ENCODE results near the gene GTPBP3.
"Not testable (repeated sequence)": the region's sequence is repeated elsewhere in the genome, so short reads cannot be mapped to it uniquely, and the experiment has no call there.

GTPBP3 gene

GRCh38 chr19:17357078-17357666 is 19.8 kb downstream of the GTPBP3 start:
- H3K27me3 ChIP-seq (replicated peaks; ENCODE audit: control insufficient read depth, insufficient read depth, low read length): peaks cover 27% of the 10 kb centered on the region
- no peak overlapping the region for H3K4me3 ChIP-seq (ENCODE audit: low read length)
- peaks cover 2% of the 10 kb centered on the region for H3K4me1 ChIP-seq (ENCODE audit: control insufficient read depth, insufficient read depth, low read length)
- no peak for DNase-seq (ENCODE audit: low read depth)
- H3K36me3 ChIP-seq (ENCODE audit: control insufficient read depth, insufficient read depth, low read length, severe bottlenecking): no peaks in the 10 kb centered on the region
- no peaks in the 10 kb centered on the region for H3K9me3 ChIP-seq (ENCODE audit: control insufficient read depth, low read length)
- no peak overlapping the region for H3K9ac ChIP-seq (ENCODE audit: low read length)

- peaks cover 24% of the 10 kb centered on the region for H3K27me3 ChIP-seq (replicated peaks; ENCODE audit: control insufficient read depth, insufficient read depth, low read length)
These were observed 20.4 kb downstream of the GTPBP3 start for GRCh38 chr19:17357724-17358123.

GRCh38 chr19:17358395-17358794 is 21.0 kb downstream of the GTPBP3 start:
- DNase-seq (ENCODE audit: low read depth): no peak
- no peaks in the 10 kb centered on the region for H3K36me3 ChIP-seq (ENCODE audit: control insufficient read depth, insufficient read depth, low read length, severe bottlenecking)

More at GRCh38 chr19:17357724-17358123, 20.4 kb downstream of the GTPBP3 start:
- Histone ChIP-seq H3K4me1 (ENCODE audit: control insufficient read depth, insufficient read depth, low read length) (peaks cover 2% of the 10 kb centered on the region), H3K9me3 (ENCODE audit: control insufficient read depth, low read length) (no peaks in the 10 kb centered on the region), H3K4me3 (ENCODE audit: low read length) (no peak overlapping the region), H3K36me3 (ENCODE audit: control insufficient read depth, insufficient read depth, low read length, severe bottlenecking) (no peaks in the 10 kb centered on the region), H3K9ac (ENCODE audit: low read length) (no peak overlapping the region)
- DNase-seq (ENCODE audit: low read depth): no peak

GRCh38 chr19:17359905-17360800 is 22.8 kb downstream of the GTPBP3 start:
- no peaks in the 10 kb centered on the region for H3K9me3 ChIP-seq (ENCODE audit: control insufficient read depth, low read length)
- H3K4me3 ChIP-seq (ENCODE audit: low read length): no peak overlapping the region
- H3K4me1 ChIP-seq (ENCODE audit: control insufficient read depth, insufficient read depth, low read length): peaks cover 2% of the 10 kb centered on the region
- H3K9ac ChIP-seq (ENCODE audit: low read length): no peak overlapping the region
- DNase-seq (ENCODE audit: low read depth): no peak
- H3K27me3 ChIP-seq (replicated peaks; ENCODE audit: control insufficient read depth, insufficient read depth, low read length): peaks cover 23% of the 10 kb centered on the region
- no peaks in the 10 kb centered on the region for H3K36me3 ChIP-seq (ENCODE audit: control insufficient read depth, insufficient read depth, low read length, severe bottlenecking)

More at GRCh38 chr19:17358395-17358794, 21.0 kb downstream of the GTPBP3 start:
- Histone ChIP-seq H3K9me3 (ENCODE audit: control insufficient read depth, low read length) (no peaks in the 10 kb centered on the region), H3K4me1 (ENCODE audit: control insufficient read depth, insufficient read depth, low read length) (peaks cover 2% of the 10 kb centered on the region), H3K4me3 (ENCODE audit: low read length) (no peak overlapping the region), H3K27me3 (replicated peaks; ENCODE audit: control insufficient read depth, insufficient read depth, low read length) (peaks cover 18% of the 10 kb centered on the region), H3K9ac (ENCODE audit: low read length) (no peak overlapping the region)

GRCh38 chr19:17363852-17364605 is 26.7 kb downstream of the GTPBP3 start:
- not testable (repeated sequence) for H3K9me3 ChIP-seq (ENCODE audit: control insufficient read depth, low read length); DNase-seq (ENCODE audit: low read depth)

GRCh38 chr19:17365361-17365760 is 28.0 kb downstream of the GTPBP3 start:
- Histone ChIP-seq H3K4me1 (ENCODE audit: control insufficient read depth, insufficient read depth, low read length) (peaks cover 2% of the 10 kb centered on the region), H3K9me3 (ENCODE audit: control insufficient read depth, low read length) (no peaks in the 10 kb centered on the region), H3K9ac (ENCODE audit: low read length) (no peak overlapping the region), H3K4me3 (ENCODE audit: low read length) (no peak overlapping the region), H3K36me3 (ENCODE audit: control insufficient read depth, insufficient read depth, low read length, severe bottlenecking) (no peaks in the 10 kb centered on the region), H3K27me3 (replicated peaks; ENCODE audit: control insufficient read depth, insufficient read depth, low read length) (peaks cover 15% of the 10 kb centered on the region)
- no peak for DNase-seq (ENCODE audit: low read depth)

More at GRCh38 chr19:17363852-17364605, 26.7 kb downstream of the GTPBP3 start:
- not testable (repeated sequence) for H3K9ac ChIP-seq (ENCODE audit: low read length); H3K4me1 ChIP-seq (ENCODE audit: control insufficient read depth, insufficient read depth, low read length); H3K4me3 ChIP-seq (ENCODE audit: low read length); H3K36me3 ChIP-seq (ENCODE audit: control insufficient read depth, insufficient read depth, low read length, severe bottlenecking)
- H3K27me3 ChIP-seq (replicated peaks; ENCODE audit: control insufficient read depth, insufficient read depth, low read length): peaks cover 21% of the 10 kb centered on the region

- peak; percentile 50 for DNase-seq (ENCODE audit: low read depth)
- H3K4me1 ChIP-seq (ENCODE audit: control insufficient read depth, insufficient read depth, low read length): peaks cover 3% of the 10 kb centered on the region
- no peaks in the 10 kb centered on the region for H3K9me3 ChIP-seq (ENCODE audit: control insufficient read depth, low read length)
- H3K9ac ChIP-seq (ENCODE audit: low read length): no peak overlapping the region
- peaks cover 11% of the 10 kb centered on the region for H3K27me3 ChIP-seq (replicated peaks; ENCODE audit: control insufficient read depth, insufficient read depth, low read length)
- H3K36me3 ChIP-seq (ENCODE audit: control insufficient read depth, insufficient read depth, low read length, severe bottlenecking): no peaks in the 10 kb centered on the region
- no peak overlapping the region for H3K4me3 ChIP-seq (ENCODE audit: low read length)
These were observed 32.8 kb downstream of the GTPBP3 start for GRCh38 chr19:17370026-17370587.

GRCh38 chr19:17376935-17377600 is 39.7 kb downstream of the GTPBP3 start, which contains the start of gene PLVAP:
PLVAP (minus strand) TSS chr19:17377342; CDS start chr19:17377288, 54 bp downstream.
- Histone ChIP-seq H3K4me1 (ENCODE audit: control insufficient read depth, insufficient read depth, low read length) (no peaks in the 10 kb centered on the region), H3K9me3 (ENCODE audit: control insufficient read depth, low read length) (no peaks in the 10 kb centered on the region), H3K36me3 (ENCODE audit: control insufficient read depth, insufficient read depth, low read length, severe bottlenecking) (no peaks in the 10 kb centered on the region), H3K27me3 (replicated peaks; ENCODE audit: control insufficient read depth, insufficient read depth, low read length) (peaks cover 22% of the 10 kb centered on the region), H3K9ac (ENCODE audit: low read length) (no peak within 1 kb of the TSS), H3K4me3 (ENCODE audit: low read length) (no peak within 1 kb of the TSS)
- DNase-seq (ENCODE audit: low read depth): no peak

- H3K9me3 ChIP-seq (ENCODE audit: control insufficient read depth, low read length): no peaks in the 10 kb centered on the region
- no peak for DNase-seq (ENCODE audit: low read depth)
- no peaks in the 10 kb centered on the region for H3K36me3 ChIP-seq (ENCODE audit: control insufficient read depth, insufficient read depth, low read length, severe bottlenecking)
- peaks cover 19% of the 10 kb centered on the region for H3K27me3 ChIP-seq (replicated peaks; ENCODE audit: control insufficient read depth, insufficient read depth, low read length)
- H3K4me3 ChIP-seq (ENCODE audit: low read length): no peak overlapping the region
- H3K9ac ChIP-seq (ENCODE audit: low read length): no peak overlapping the region
- no peaks in the 10 kb centered on the region for H3K4me1 ChIP-seq (ENCODE audit: control insufficient read depth, insufficient read depth, low read length)
These were observed 40.9 kb downstream of the GTPBP3 start for GRCh38 chr19:17378271-17378670.

- H3K36me3 ChIP-seq (ENCODE audit: control insufficient read depth, insufficient read depth, low read length, severe bottlenecking): no peaks in the 10 kb centered on the region
- no peaks in the 10 kb centered on the region for H3K4me1 ChIP-seq (ENCODE audit: control insufficient read depth, insufficient read depth, low read length)
- peaks cover 19% of the 10 kb centered on the region for H3K27me3 ChIP-seq (replicated peaks; ENCODE audit: control insufficient read depth, insufficient read depth, low read length)
- H3K4me3 ChIP-seq (ENCODE audit: low read length): no peak overlapping the region
- H3K9me3 ChIP-seq (ENCODE audit: control insufficient read depth, low read length): no peaks in the 10 kb centered on the region
- no peak for DNase-seq (ENCODE audit: low read depth)
- no peak overlapping the region for H3K9ac ChIP-seq (ENCODE audit: low read length)
These were observed 41.9 kb downstream of the GTPBP3 start for GRCh38 chr19:17379221-17379631.

Data from adipocyte (in vitro differentiated cells).